Activated CD8-positive, alpha-beta memory T cell treated with anti-CD3 and anti-CD28 coated beads, Interleukin-2, amount 50 U/mL, for 24 hours (primary cell): ENCODE results near the gene GLCE.
"Not testable (repeated sequence)": the region's sequence is repeated elsewhere in the genome, so short reads cannot be mapped to it uniquely, and the experiment has no call there.

Experiments used
- DNase-seq: peaks from one replicate; pipeline ENCODE4 v3.0.0-alpha.2; 2020; ENCODE audit errors: extremely low read depth

The GLCE gene

DNA sequence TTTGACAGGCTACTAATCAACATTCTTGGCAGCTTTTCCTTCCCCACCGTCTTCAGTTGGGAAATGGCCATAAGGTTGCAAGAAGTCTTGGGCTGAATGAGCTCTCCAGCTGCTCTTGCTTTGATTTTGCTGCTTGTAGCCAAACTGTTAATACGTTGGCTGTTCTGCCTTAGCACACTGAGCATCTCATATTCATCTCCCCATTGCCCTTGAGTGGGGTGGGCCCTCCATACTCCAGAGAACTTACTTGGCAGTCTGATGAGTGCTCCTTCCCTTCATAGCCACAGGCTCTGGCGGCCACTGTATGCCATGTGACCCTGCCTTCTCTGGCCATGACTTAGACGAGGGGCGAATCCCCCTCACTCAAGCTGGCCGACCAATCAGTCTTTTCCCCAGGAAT lies 112.5 kb downstream of the GLCE start:
- DNase-seq, result no peak

DNA sequence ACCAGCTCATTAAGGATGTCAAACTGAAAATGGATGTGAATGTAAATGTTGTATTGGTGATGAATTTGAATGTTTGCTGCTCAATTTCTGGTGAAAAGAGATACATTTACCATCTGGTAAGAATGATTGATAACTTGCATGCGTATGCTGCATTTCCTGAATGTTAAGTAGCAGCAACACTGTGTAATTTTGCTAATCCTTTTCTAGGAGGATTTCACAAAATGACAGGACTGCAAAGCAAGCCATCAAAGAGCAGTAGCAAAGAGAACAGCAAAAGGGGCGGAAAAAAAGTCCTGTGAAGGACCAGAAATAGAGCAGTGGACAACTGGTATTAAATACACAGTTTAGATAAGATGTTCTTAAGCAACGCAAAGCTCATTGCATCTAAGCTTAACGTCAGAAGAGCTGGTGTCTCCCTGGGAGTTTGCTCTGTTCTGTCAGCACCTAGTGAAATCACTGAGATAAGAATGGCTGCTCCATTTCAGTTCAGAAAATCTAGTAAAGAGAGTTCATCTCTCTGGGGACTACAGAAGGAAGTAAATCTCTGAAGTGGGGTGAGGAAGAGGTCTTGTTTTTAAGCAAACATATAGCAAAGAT lies 114.7 kb downstream of the GLCE start:
- DNase-seq, result no peak

DNA sequence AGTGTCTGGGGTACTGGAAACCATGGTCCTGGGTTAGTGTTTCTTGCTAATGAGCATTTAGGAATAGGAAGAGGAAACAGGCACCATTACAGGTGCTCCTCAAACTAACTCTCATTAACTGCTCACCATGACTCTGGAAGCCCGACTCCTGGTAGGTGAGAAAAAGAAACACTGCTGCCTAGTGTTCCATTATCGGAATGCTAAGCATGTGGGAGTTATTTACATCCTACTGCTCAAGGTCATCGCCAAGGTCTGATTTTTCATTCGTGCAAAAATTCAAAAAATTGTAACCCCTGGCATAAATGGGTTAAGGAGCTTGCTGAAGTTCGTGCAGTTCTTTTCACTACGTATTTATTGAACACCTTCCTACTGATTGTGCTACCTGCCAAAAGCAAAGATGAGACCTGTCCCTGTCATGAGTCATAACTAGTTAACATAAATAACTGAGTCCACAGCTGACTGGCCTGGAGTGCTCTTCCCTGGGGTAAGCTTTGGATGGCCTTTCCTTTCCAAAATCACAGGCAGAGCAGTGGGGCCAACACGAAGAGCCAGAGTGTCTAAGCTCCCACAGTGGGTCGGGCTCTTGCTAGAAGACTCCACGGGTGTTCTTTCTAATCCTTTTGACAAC lies 115.6 kb downstream of the GLCE start:
- DNase-seq, result no peak

DNA sequence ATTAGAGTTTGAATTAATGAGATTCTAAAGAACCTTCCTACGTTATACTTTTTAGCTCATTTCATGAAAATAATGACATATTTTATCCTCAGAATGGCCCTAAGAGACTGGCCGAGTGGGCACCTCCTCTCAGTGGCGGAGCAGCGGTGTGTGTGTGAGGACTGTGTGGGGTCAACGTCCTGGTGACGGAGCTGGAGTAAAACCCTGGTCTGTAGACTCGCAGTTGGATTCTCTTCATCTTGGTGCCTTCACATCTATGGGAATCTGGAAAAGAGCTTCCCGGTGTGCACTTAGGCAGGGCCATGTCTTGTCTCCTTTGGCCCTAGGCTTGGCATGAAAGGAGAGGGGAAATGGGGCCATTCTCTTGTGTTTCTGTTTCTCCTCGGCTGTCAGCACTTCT lies 116.9 kb downstream of the GLCE start:
- no peak for DNase-seq

DNA sequence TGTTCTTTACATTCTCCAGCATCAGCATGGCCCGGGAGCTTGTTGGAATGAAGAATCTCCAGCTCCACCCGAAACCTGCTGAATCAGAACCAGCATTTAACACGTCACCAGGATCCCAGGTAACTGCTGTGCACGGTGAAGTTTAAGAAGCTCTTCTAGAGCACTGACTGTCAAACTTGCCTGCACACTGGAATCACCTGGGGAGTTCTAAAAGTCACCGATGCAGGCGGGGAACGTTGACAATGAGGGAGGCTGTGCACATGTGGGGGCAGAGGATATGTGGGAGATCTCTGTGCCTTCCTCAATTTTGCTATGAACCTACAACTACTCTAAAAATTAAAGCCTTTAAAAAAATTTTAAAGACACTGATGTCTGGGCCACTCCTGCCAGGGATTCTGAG lies 119.2 kb downstream of the GLCE start:
- DNase-seq, result no peak

DNA sequence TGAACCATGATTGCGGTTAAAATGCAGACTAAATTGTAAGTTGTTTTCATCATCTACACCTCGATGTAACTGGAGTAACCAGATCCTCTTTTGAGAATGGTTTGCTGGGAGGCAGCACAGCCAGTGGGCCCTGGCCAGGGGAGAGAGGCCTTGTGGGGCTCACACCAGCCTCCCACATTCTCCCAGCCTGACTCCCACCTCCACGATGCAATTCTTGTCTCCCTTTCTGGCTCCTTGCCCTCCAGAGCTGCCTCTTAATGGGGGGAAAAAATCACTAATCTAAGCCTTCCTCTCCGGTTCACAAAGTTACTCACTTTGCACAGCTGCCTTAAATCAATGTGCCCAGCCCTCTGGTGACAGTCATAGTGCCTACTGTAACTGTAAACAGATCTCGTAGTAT lies 120.3 kb downstream of the GLCE start:
- DNase-seq, result no peak

GRCh38 chr15:69282104-69282743 lies 121.8 kb downstream of the GLCE start:
- no peak for DNase-seq

- no peak for DNase-seq
These were observed 125.4 kb downstream of the GLCE start for GRCh38 chr15:69285834-69286233.

DNA sequence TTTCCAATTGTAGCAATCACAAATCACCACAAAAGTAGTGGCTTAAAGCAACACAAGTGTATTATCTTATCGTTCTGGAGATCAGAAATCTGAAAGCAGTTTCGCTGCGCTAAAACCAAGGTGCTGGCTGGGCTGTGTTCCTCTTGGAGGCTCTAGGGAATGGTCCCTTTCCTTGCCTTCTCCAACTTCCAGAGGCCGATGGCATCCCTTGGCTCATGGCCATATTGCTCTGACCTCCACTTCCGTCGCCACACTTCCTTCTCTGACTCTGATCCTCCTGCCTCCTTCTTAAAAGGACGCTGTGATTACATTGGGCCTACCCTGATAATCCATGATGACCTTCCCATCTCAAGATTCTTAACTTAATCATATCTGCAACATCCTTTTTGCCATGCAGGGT lies 127.6 kb downstream of the GLCE start:
- DNase-seq, result no peak

DNA sequence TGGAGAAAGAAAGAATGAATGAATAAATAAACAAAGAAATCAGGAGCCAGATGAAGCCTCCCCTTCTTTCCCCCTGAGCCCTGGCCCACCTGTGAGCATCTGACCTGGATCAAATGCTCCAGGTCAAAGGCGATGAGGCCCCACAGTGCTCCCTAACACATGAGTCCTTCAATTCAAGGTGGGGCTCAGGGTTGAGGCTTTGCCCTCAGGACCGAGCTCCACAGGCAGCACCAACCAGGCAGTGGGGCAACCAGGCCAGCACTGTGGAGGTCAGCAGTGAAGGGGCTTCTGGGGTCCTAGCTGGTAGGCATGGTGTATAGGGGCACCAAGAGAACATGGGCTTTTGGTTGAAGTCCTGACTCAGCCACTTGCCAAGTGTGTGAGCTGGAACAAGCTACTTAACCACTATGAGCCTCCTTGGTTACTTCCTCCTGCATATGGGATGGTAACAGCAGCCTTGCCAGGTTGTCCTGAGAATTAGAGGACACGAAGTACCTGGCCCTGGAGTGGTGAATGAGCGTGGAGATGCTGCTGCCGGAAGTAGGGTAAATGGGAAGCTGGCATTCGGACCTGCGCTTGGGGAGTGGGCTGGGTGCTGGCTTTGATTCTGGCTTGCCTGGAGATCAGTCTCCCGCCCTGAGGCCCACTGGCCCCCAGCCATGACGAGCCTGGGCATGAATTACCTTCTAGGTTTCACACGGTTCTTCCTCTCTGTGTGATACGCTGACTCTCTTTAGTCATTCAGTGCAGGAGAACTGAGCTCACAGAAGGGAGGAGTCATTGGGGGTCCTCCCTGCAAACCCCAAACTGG lies 128.3 kb downstream of the GLCE start:
- DNase-seq, result no peak

GRCh38 chr15:69289342-69290146 lies 129.1 kb downstream of the GLCE start:
- DNase-seq, result no peak

GRCh38 chr15:69290346-69291164 lies 130.1 kb downstream of the GLCE start:
- no peak for DNase-seq

DNA sequence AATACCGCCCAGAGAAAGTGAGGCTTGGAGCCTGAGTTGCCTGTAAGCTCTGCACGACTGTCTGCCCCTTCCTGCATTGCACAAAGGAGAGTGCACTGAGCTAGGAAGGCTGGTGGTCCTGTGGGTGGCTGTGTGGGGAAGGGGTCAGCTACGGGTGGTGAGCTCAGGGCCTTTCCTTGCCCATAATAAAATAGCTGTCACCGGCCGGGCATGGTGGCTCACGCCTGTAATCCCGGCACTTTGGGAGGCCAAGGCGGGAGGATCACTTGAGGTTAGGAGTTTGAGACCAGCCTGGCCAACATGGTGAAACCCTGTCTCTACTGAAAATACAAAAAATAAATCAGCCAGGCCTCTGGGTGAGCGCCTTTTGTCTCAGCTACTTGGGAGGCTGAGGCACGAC lies 131.2 kb downstream of the GLCE start:
- DNase-seq, result not testable (repeated sequence)

DNA sequence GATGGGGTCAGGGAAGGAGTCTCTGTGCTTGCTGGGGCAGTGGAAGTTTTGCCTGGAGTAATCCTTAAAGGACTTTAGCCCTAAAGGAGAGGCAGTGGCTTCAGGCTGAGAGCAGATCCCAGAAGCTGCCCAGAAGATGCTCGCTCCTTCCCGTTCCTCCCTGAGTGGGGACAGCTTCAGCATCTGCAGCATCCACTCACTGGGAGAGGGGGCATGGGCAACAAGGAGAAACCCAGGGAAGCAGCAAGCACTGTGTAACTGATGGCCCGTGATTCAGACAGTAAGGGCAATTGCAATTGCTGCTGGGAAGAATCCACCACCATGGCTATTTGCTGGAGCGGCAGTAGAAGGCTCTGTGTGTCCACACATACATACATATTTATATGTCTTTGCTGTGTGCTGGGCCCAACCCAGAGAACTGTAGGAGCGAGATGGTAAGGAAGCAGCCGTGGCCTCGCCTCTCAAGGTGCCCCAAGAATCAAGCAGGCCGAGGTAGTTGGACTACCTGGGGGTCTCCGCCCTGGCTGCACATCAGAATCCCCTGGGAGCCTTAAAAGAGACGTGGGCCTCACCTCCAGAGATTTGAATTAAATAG lies 132.5 kb downstream of the GLCE start:
- no peak for DNase-seq

GRCh38 chr15:69293741-69294615 lies 133.5 kb downstream of the GLCE start:
- DNase-seq, result no peak

DNA sequence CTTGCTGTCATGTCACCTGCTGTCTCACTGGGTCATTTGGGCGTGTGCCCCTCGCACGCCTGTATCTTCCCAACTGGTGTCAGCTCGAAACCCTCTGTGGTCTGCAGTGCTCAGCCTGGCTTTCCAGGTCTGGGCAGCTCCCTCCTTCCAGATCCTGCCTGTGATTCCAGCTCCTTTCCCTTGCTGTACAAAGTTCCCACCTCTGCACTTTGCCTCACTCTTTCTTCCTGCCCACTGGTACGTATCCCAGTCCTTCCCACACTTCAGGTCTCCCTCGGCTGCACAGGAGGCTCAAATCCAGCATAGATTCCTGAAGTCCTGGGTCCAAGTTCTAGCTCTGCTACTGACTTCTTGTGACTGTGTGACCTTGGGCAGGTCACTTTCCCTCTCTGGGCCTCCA lies 136.2 kb downstream of the GLCE start:
- DNase-seq, result no peak

GRCh38 chr15:69297642-69298353 lies 137.4 kb downstream of the GLCE start:
- DNase-seq, result no peak

- no peak for DNase-seq
These were observed 137.9 kb downstream of the GLCE start for GRCh38 chr15:69298354-69298696.
